IMR-90 (cell line): ENCODE measurements around the gene PRSS53. TPM values are rescaled to one million over a fixed set of nuclear protein-coding genes. Genes with fewer than 3 reads are reported as not detected.

Experiments used
- ATAC-seq: fragments of 200-7000 bp; cut with Tn5 transposase; 2 replicates; pipeline ENCODE4 v1.9.1; 2020; ENCODE audit warnings: low read depth, mild to moderate bottlenecking, moderate library complexity
- BruUV-seq: library from RNA; stranded (reverse); fragments of 400-500 nt; replicated peaks from 2 replicates; lab custom pipeline; 2021; lab: Mats Ljungman, UMichigan
- CTCF ChIA-PET: fragments of 300-600 bp; formaldehyde crosslinking; extraction: SDS; loops from one replicate; lab custom pipeline; 2021; ENCODE audit warnings: antibody characterized with exemption; lab: Yijun Ruan, JAX
- POLR2A ChIA-PET: fragments of 300-600 bp; sonication (Branson Sonifier 250); formaldehyde crosslinking; loops from one replicate; lab custom pipeline; 2022; ENCODE audit warnings: antibody characterized with exemption; ENCODE audit not compliant: unreplicated experiment; lab: Charles Lee
- DNase-seq: peaks from one replicate; pipeline ENCODE4 v3.0.0; 2013
- H2AFZ ChIP-seq: replicated peaks from 2 replicates; pipeline ENCODE3; 2013; ENCODE audit warnings: low read length, mild to moderate bottlenecking; ENCODE audit not compliant: poor library complexity
- H2AK5ac ChIP-seq: 2 replicates; pipeline ENCODE4 v1.6.1; 2013; ENCODE audit warnings: low read depth, low read length, inconsistent platforms
- H2AK9ac ChIP-seq: replicated peaks from 2 replicates; pipeline ENCODE3; 2013; ENCODE audit warnings: mild to moderate bottlenecking, low read depth, low read length, moderate library complexity; ENCODE audit not compliant: poor library complexity
- H2BK120ac ChIP-seq: 2 replicates; pipeline ENCODE4 v1.6.1; 2013; ENCODE audit warnings: low read depth, low read length, inconsistent platforms
- H2BK15ac ChIP-seq: 3 replicates; pipeline ENCODE4 v1.6.1; 2013; ENCODE audit warnings: low read depth, low read length, inconsistent platforms
- H2BK20ac ChIP-seq: 2 replicates; pipeline ENCODE4 v1.6.1; 2013; ENCODE audit warnings: low read depth, mild to moderate bottlenecking, inconsistent platforms, low read length, moderate library complexity
- H2BK5ac ChIP-seq: 2 replicates; pipeline ENCODE4 v1.6.1; 2013; ENCODE audit warnings: mild to moderate bottlenecking, low read depth, low read length, inconsistent platforms; ENCODE audit not compliant: poor library complexity, severe bottlenecking
- H3K14ac ChIP-seq: replicated peaks from 2 replicates; pipeline ENCODE4 v1.6.1; 2013; ENCODE audit warnings: low read depth, low read length, inconsistent platforms
- H3K18ac ChIP-seq: 2 replicates; pipeline ENCODE4 v1.6.1; 2013; ENCODE audit warnings: low read depth, low read length, control low read depth
- H3K23ac ChIP-seq: 2 replicates; pipeline ENCODE4 v1.6.1; 2013; ENCODE audit warnings: low read depth, low read length, inconsistent platforms
- H3K27ac ChIP-seq: 2 replicates; pipeline ENCODE4 v1.5.1; 2013; ENCODE audit warnings: mild to moderate bottlenecking, control low read depth, low read length; ENCODE audit not compliant: insufficient read depth
- H3K27me3 ChIP-seq: 2 replicates; pipeline ENCODE4 v1.6.1; 2013; ENCODE audit warnings: low read length; ENCODE audit not compliant: control insufficient read depth, insufficient read depth
- H3K36me3 ChIP-seq: 2 replicates; pipeline ENCODE4 v1.6.1; 2013; ENCODE audit warnings: low read length, mixed read lengths; ENCODE audit not compliant: control insufficient read depth, insufficient read depth
- H3K4ac ChIP-seq: 2 replicates; pipeline ENCODE4 v1.6.1; 2013; ENCODE audit warnings: low read depth, low read length, inconsistent platforms
- H3K4me1 ChIP-seq: 2 replicates; pipeline ENCODE4 v1.6.1; 2013; ENCODE audit warnings: low read length, mixed read lengths; ENCODE audit not compliant: control insufficient read depth, insufficient read depth
- H3K4me2 ChIP-seq: 2 replicates; pipeline ENCODE4 v1.6.1; 2013; ENCODE audit warnings: low read depth, mild to moderate bottlenecking, control low read depth, low read length, moderate library complexity
- H3K4me3 ChIP-seq: 2 replicates; pipeline ENCODE4 v1.5.1; 2013; ENCODE audit warnings: low read depth, mild to moderate bottlenecking, control low read depth, low read length, moderate library complexity; ENCODE audit not compliant: insufficient read depth
- H3K56ac ChIP-seq: 2 replicates; pipeline ENCODE4 v1.6.1; 2013; ENCODE audit warnings: low read length, inconsistent platforms; ENCODE audit not compliant: insufficient read depth; ENCODE audit errors: extremely low read depth
- H3K79me1 ChIP-seq, 2 experiments: 2 replicates each; pipeline ENCODE4 v1.6.1; 2013; ENCODE audit warnings: low read length in 2 of 2, inconsistent platforms in 1 of 2, low read depth in 1 of 2
- H3K9ac ChIP-seq: 2 replicates; pipeline ENCODE4 v1.6.1; 2013; ENCODE audit warnings: low read depth, low read length, control low read depth
- H3K9me1 ChIP-seq: 2 replicates; pipeline ENCODE4 v1.6.1; 2013; ENCODE audit warnings: low read length, inconsistent platforms; ENCODE audit not compliant: insufficient read depth
- H3K9me3 ChIP-seq: 2 replicates; pipeline ENCODE4 v1.6.1; 2013; ENCODE audit warnings: low read length; ENCODE audit not compliant: control insufficient read depth, insufficient read depth
- H4K20me1 ChIP-seq: 2 replicates; pipeline ENCODE4 v1.6.1; 2013; ENCODE audit warnings: low read length, inconsistent platforms; ENCODE audit not compliant: insufficient read depth
- H4K5ac ChIP-seq: 2 replicates; pipeline ENCODE4 v1.6.1; 2013; ENCODE audit warnings: mild to moderate bottlenecking, low read depth, low read length, control low read depth
- H4K8ac ChIP-seq, 2 experiments: 2 replicates each; pipeline ENCODE4 v1.6.1; 2013; ENCODE audit warnings: low read depth in 2 of 2, low read length in 2 of 2, control low read depth in 1 of 2, inconsistent platforms in 1 of 2
- H4K91ac ChIP-seq: 2 replicates; pipeline ENCODE4 v1.6.1; 2013; ENCODE audit warnings: low read depth, low read length, inconsistent platforms; ENCODE audit not compliant: insufficient read depth
- BHLHE40 ChIP-seq: fragments of 150-350 bp; IDR thresholded peaks from 2 replicates; pipeline ENCODE4 v1.6.1; 2016; ENCODE audit warnings: mild to moderate bottlenecking, low read depth, low read length
- CEBPB ChIP-seq: IDR thresholded peaks from 2 replicates; pipeline ENCODE4 v1.6.1; 2012; ENCODE audit warnings: low read depth, low read length, improper control_type of control experiment
- CHD1 ChIP-seq: IDR thresholded peaks from 2 replicates; pipeline ENCODE4 v1.6.1; 2012; ENCODE audit warnings: low read depth, low read length, improper control_type of control experiment
- CTCF ChIP-seq: conservative IDR thresholded peaks from 2 replicates; pipeline ENCODE4 v1.5.1; 2012; ENCODE audit warnings: mild to moderate bottlenecking, low read depth, low read length, improper control_type of control experiment
- ELK1 ChIP-seq: fragments of 150-350 bp; IDR thresholded peaks from 2 replicates; pipeline ENCODE4 v1.6.1; 2016; ENCODE audit warnings: low read depth, mild to moderate bottlenecking, low read length, moderate library complexity, borderline replicate concordance
- MAFK ChIP-seq: IDR thresholded peaks from 2 replicates; pipeline ENCODE4 v1.6.1; 2012; ENCODE audit warnings: low read depth, low read length, improper control_type of control experiment
- MAZ ChIP-seq: IDR thresholded peaks from 2 replicates; pipeline ENCODE4 v1.6.1; 2012; ENCODE audit warnings: low read depth, mild to moderate bottlenecking, low read length, improper control_type of control experiment, moderate library complexity, borderline replicate concordance
- MXI1 ChIP-seq: IDR thresholded peaks from 2 replicates; pipeline ENCODE4 v1.6.1; 2012; ENCODE audit warnings: low read depth, mild to moderate bottlenecking, low read length, moderate library complexity, borderline replicate concordance
- POLR2A ChIP-seq: IDR thresholded peaks from 2 replicates; pipeline ENCODE4 v1.6.1; 2012; ENCODE audit warnings: mild to moderate bottlenecking, low read depth, low read length
- RAD21 ChIP-seq: IDR thresholded peaks from 2 replicates; pipeline ENCODE4 v1.6.1; 2012; ENCODE audit warnings: low read length, improper control_type of control experiment
- RFX5 ChIP-seq: IDR thresholded peaks from 2 replicates; pipeline ENCODE4 v1.8.0; 2012; ENCODE audit warnings: low read depth, mild to moderate bottlenecking, low read length, moderate library complexity
- USF2 ChIP-seq: fragments of 150-350 bp; IDR thresholded peaks from 2 replicates; pipeline ENCODE4 v1.6.1; 2017; ENCODE audit warnings: mild to moderate bottlenecking, antibody characterized with exemption, low read length, low read depth
- WGBS, 2 experiments: methylation state at CpG; one replicate each; pipeline versions ENCODE4 v1.1.5 to v1.1.7; 2013; ENCODE audit warnings: missing lambda C conversion rate in 2 of 2; ENCODE audit not compliant: insufficient read length in 1 of 2; ENCODE audit errors: extremely low coverage in 2 of 2; 5-methylcytosine and 5-hydroxymethylcytosine counted together
- dilution Hi-C: fragments of 300-500 bp; cut with HindIII; formaldehyde crosslinking; loops from one replicate; pipeline ENCODE4 v1.14.3; 2018; ENCODE audit warnings: low sequenced_read_pairs; ENCODE audit not compliant: unreplicated experiment
- in situ Hi-C: fragments of 300-500 bp; cut with MboI; formaldehyde crosslinking; loops from 3 replicates; pipeline ENCODE4 v1.14.3; 2019; ENCODE audit warnings: low sequenced_read_pairs, inconsistent platforms, mixed read lengths
- intact Hi-C: fragments of 100-400 bp; cut with micrococcal nuclease; formaldehyde crosslinking; loops from 2 replicates; pipeline ENCODE4 v1.10.0; 2022
- polyA plus RNA-seq, 3 experiments: library from polyadenylated mRNA; depleted of rRNA; stranded (reverse); fragments of >200 nt; gene quantifications; 2 replicates each; pipeline ENCODE4 v1.2.3, GENCODE V29; 2012; ENCODE audit warnings: low replicate concordance in 1 of 3
- total RNA-seq: library from RNA; depleted of rRNA; stranded (reverse); fragments of >200 nt; gene quantifications from 2 replicates; pipeline ENCODE4 v1.2.3, GENCODE V29; 2012

PRSS53 gene
- total and polyA plus RNA-seq, 2 of the 4 experiments (the other 2 are of a cell fraction): 0.72 to 5.9 TPM

GRCh38 chr16:31087971-31088370 lies 772 bp downstream of the PRSS53 start:
- no peak overlapping the region for H3K9ac ChIP-seq
- H4K8ac ChIP-seq: no peak overlapping the region
- H2BK15ac ChIP-seq: no peak overlapping the region
- WGBS, 2 experiments: no CpG with 5 or more reads among the region's 5 CpGs
- H3K23ac ChIP-seq: no peak overlapping the region
- no peak overlapping the region for H3K27ac ChIP-seq
- H3K36me3 ChIP-seq: peaks cover 49% of the 10 kb centered on the region
- ChIA-PET CTCF (interaction anchor here (0.5 kb wide), 1 partner anchor 379 kb away, joined by 4 read pairs; no protein-coding TSS in a partner anchor), POLR2A (no interaction called here)
- no peak overlapping the region for H4K91ac ChIP-seq
- H3K4me1 ChIP-seq: no peaks in the 10 kb centered on the region; the same call in 1 of the 2 replicates
- ATAC-seq: no peak
- no peak overlapping the region for H2AK9ac ChIP-seq
- no peak for DNase-seq
- no peak overlapping the region for H3K18ac ChIP-seq
- no peak overlapping the region for H2BK20ac ChIP-seq
- H2BK5ac ChIP-seq: no peak overlapping the region
- H2AK5ac ChIP-seq: no peak overlapping the region
- no peaks in the 10 kb centered on the region for H3K27me3 ChIP-seq
- H2AFZ ChIP-seq: no peak overlapping the region
- peaks cover 9% of the 10 kb centered on the region for H3K9me1 ChIP-seq
- dilution Hi-C loops (no loop called here), intact Hi-C loops (no loop called here), in situ Hi-C loops (loop anchor here (10.0 kb wide), 1 partner anchor 103 kb away; the partner anchor contains the start of gene HSD3B7)
- H3K4me3 ChIP-seq: no peak overlapping the region
- H2BK120ac ChIP-seq: no peak overlapping the region
- H4K5ac ChIP-seq: no peak overlapping the region
- H3K4ac ChIP-seq: no peak overlapping the region
- no peak for TF ChIP-seq ELK1
- no peak for TF ChIP-seq USF2
- no peak for TF ChIP-seq POLR2A
- no peak for TF ChIP-seq MAZ
- no peak for TF ChIP-seq CEBPB
- TF ChIP-seq BHLHE40: no peak
- TF ChIP-seq RAD21: no peak
- no peak for TF ChIP-seq RFX5
- no peak for TF ChIP-seq CTCF
- TF ChIP-seq MXI1: no peak
- no peak for TF ChIP-seq MAFK
- TF ChIP-seq CHD1: no peak
- no peaks in the 10 kb centered on the region for H3K9me3 ChIP-seq
- H3K56ac ChIP-seq: no peak overlapping the region
- H4K20me1 ChIP-seq: peaks cover 10% of the 10 kb centered on the region
- H3K4me2 ChIP-seq: no peak overlapping the region
- H3K79me1 ChIP-seq: peaks cover 23 to 59% of the 10 kb centered on the region in 2 experiments
- H3K14ac ChIP-seq: no peak overlapping the region
- no TSS peak for BruUV-seq
